ENCODE results near the gene EVL. TPM values are rescaled to one million over a fixed set of nuclear protein-coding genes. Genes with fewer than 3 reads are reported as not detected.

Gene EVL
- total RNA-seq, 1 donor from 2014 or later: 98.9 TPM

DNA sequence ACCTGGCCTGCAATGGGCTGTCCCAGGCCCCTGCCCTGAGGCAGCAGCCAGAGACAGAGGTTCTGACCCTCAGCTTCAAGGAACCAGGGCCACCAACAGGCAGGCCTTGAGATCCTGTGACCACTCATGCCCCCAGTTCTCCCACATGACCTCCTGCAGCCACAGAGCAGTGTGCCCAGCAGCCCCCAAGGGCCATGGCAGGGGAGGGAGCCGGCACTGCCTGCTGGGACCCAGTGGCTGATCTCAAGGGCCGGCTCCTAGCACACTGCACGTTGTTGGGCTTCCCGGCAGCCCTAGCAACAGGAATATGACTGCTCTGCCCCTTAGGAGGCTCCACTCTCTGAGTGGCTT, 79.4 kb downstream of the EVL start:
- H3K4me1 Mint-ChIP-seq (ENCODE audit: low read depth): no peaks in the 10 kb centered on the region
- no peaks in the 10 kb centered on the region for H3K27me3 Mint-ChIP-seq (ENCODE audit: low read depth)
- H3K36me3 Mint-ChIP-seq (ENCODE audit: low read depth): peaks cover 2% of the 10 kb centered on the region
- no peak for DNase-seq (ENCODE audit: low spot score)
- no peaks in the 10 kb centered on the region for H3K9me3 Mint-ChIP-seq (ENCODE audit: low read depth)
- TF ChIP-seq, protein P1, sequence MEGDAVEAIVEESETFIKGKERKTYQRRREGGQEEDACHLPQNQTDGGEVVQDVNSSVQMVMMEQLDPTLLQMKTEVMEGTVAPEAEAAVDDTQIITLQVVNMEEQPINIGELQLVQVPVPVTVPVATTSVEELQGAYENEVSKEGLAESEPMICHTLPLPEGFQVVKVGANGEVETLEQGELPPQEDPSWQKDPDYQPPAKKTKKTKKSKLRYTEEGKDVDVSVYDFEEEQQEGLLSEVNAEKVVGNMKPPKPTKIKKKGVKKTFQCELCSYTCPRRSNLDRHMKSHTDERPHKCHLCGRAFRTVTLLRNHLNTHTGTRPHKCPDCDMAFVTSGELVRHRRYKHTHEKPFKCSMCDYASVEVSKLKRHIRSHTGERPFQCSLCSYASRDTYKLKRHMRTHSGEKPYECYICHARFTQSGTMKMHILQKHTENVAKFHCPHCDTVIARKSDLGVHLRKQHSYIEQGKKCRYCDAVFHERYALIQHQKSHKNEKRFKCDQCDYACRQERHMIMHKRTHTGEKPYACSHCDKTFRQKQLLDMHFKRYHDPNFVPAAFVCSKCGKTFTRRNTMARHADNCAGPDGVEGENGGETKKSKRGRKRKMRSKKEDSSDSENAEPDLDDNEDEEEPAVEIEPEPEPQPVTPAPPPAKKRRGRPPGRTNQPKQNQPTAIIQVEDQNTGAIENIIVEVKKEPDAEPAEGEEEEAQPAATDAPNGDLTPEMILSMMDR (IDR thresholded peaks at IDR 0.05): no peak
- H3K27ac Mint-ChIP-seq (ENCODE audit: unreplicated experiment): no peak overlapping the region
- no peak overlapping the region for H3K4me3 Mint-ChIP-seq (ENCODE audit: unreplicated experiment)

GRCh38 chr14:100144996-100145646, 79.9 kb downstream of the EVL start:
- Mint-ChIP-seq H3K27ac (ENCODE audit: unreplicated experiment) (no peak overlapping the region), H3K9me3 (ENCODE audit: low read depth) (no peaks in the 10 kb centered on the region), H3K4me1 (ENCODE audit: low read depth) (no peaks in the 10 kb centered on the region), H3K4me3 (ENCODE audit: unreplicated experiment) (no peak overlapping the region), H3K27me3 (ENCODE audit: low read depth) (no peaks in the 10 kb centered on the region), H3K36me3 (ENCODE audit: low read depth) (peaks cover 2% of the 10 kb centered on the region)
- TF ChIP-seq, protein P1 (IDR thresholded peaks at IDR 0.05): no peak
- DNase-seq (ENCODE audit: low spot score): no peak

- TF ChIP-seq, protein P1 (IDR thresholded peaks at IDR 0.05): no peak
- no peak overlapping the region for H3K27ac Mint-ChIP-seq (ENCODE audit: unreplicated experiment)
- no peak overlapping the region for H3K4me3 Mint-ChIP-seq (ENCODE audit: unreplicated experiment)
- H3K27me3 Mint-ChIP-seq (ENCODE audit: low read depth): no peaks in the 10 kb centered on the region
- no peaks in the 10 kb centered on the region for H3K9me3 Mint-ChIP-seq (ENCODE audit: low read depth)
- peaks cover 2% of the 10 kb centered on the region for H3K36me3 Mint-ChIP-seq (ENCODE audit: low read depth)
- DNase-seq (ENCODE audit: low spot score): no peak
- H3K4me1 Mint-ChIP-seq (ENCODE audit: low read depth): no peaks in the 10 kb centered on the region
Measured at GRCh38 chr14:100145682-100146464, 80.7 kb downstream of the EVL start.

- no peak for DNase-seq (ENCODE audit: low spot score)
- Mint-ChIP-seq H3K27ac (ENCODE audit: unreplicated experiment) (no peak overlapping the region), H3K36me3 (ENCODE audit: low read depth) (peaks cover 2% of the 10 kb centered on the region), H3K27me3 (ENCODE audit: low read depth) (no peaks in the 10 kb centered on the region), H3K4me3 (ENCODE audit: unreplicated experiment) (no peak overlapping the region), H3K9me3 (ENCODE audit: low read depth) (no peaks in the 10 kb centered on the region), H3K4me1 (ENCODE audit: low read depth) (no peaks in the 10 kb centered on the region)
- TF ChIP-seq, protein P1 (IDR thresholded peaks at IDR 0.05): peak; percentile 30
Measured at GRCh38 chr14:100146531-100147091, 81.4 kb downstream of the EVL start.

- Mint-ChIP-seq H3K4me1 (ENCODE audit: low read depth) (no peaks in the 10 kb centered on the region), H3K27me3 (ENCODE audit: low read depth) (no peaks in the 10 kb centered on the region), H3K36me3 (ENCODE audit: low read depth) (peaks cover 2% of the 10 kb centered on the region), H3K9me3 (ENCODE audit: low read depth) (no peaks in the 10 kb centered on the region), H3K4me3 (ENCODE audit: unreplicated experiment) (no peak overlapping the region), H3K27ac (ENCODE audit: unreplicated experiment) (no peak overlapping the region)
- no peak for DNase-seq (ENCODE audit: low spot score)
- TF ChIP-seq, protein P1 (IDR thresholded peaks at IDR 0.05): no peak
Measured at GRCh38 chr14:100147181-100147631, 82.0 kb downstream of the EVL start.

All from chondrocyte (in vitro differentiated cells).